Right lung (tissue), 5 donors: ENCODE results near the gene SETD1A. TPM values are rescaled to one million over a fixed set of nuclear protein-coding genes. Genes with fewer than 3 reads are reported as not detected.
"Not testable (repeated sequence)": the region's sequence is repeated elsewhere in the genome, so short reads cannot be mapped to it uniquely, and the experiment has no call there.

Experiments used
- DNase-seq, 2 donors: peaks; one replicate each; pipeline ENCODE4 v3.0.0-alpha.2; 2013
- polyA plus RNA-seq, 5 donors: library from polyadenylated mRNA; unstranded; fragments of 120-200 nt; gene quantifications; one replicate each; pipeline versions ENCODE4 v1.2.1 to v1.2.3, GENCODE V29; 2013; ENCODE audit warnings: inconsistent platforms in 1 of 5, low replicate concordance in 1 of 5; ENCODE audit not compliant: insufficient read length in 5 of 5, insufficient read depth in 1 of 5

SETD1A gene
- polyA plus RNA-seq, 5 donors: 11.5 to 19.7 (median 13.0) TPM

- DNase-seq: no peak
Observed at GRCh38 chr16:31016018-31016417, 58.5 kb downstream of the SETD1A start.

- not testable (repeated sequence) for DNase-seq
Observed at GRCh38 chr16:31017756-31018155, 60.2 kb downstream of the SETD1A start.

- DNase-seq: no peak
Observed at GRCh38 chr16:31020536-31020935, 63.0 kb downstream of the SETD1A start.

GRCh38 chr16:31022544-31023251 is 65.1 kb downstream of the SETD1A start:
- DNase-seq: no peak

- no peak for DNase-seq
Observed at GRCh38 chr16:31023252-31023602, 65.7 kb downstream of the SETD1A start.

GRCh38 chr16:31023627-31024226 is 66.2 kb downstream of the SETD1A start:
- DNase-seq: no peak

- DNase-seq: no peak
Observed at GRCh38 chr16:31025339-31025738, 67.8 kb downstream of the SETD1A start.

- no peak for DNase-seq
Observed at GRCh38 chr16:31029272-31029671, 71.7 kb downstream of the SETD1A start.

GRCh38 chr16:31031276-31031675 is 73.7 kb downstream of the SETD1A start:
- no peak for DNase-seq

- DNase-seq: peak; percentile 96 to 97
Observed at GRCh38 chr16:31032736-31033708, 75.5 kb downstream of the SETD1A start, which contains the start of gene STX4. Gene STX4 (plus strand): TSS chr16:31033558. CDS start chr16:31033806, 248 bp downstream.

- peak; percentile 75 to 79 for DNase-seq
Observed at GRCh38 chr16:31033709-31034492, 76.3 kb downstream of the SETD1A start.

Other genes starting within 250 kb of the SETD1A start
- gene PHKG2, start 209.3 kb upstream of the SETD1A start, polyA plus RNA-seq: 10 to 100 TPM; 20.8 to 34.9 (median 30.3) TPM
- gene CFAP119, start 195.7 kb upstream of the SETD1A start, polyA plus RNA-seq: 1 to 10 TPM; 4.0 to 8.1 (median 6.1) TPM
- gene RNF40, start 195.4 kb upstream of the SETD1A start, polyA plus RNA-seq: 100 to 1,000 TPM in 2 of 5 donors, 10 to 100 TPM in 3; 89.0 to 108 (median 94.4) TPM
- gene ZNF629, start 170.5 kb upstream of the SETD1A start, polyA plus RNA-seq: 10 to 100 TPM; 16.8 to 20.9 (median 18.1) TPM
- 10 to 100 TPM; 37.5 to 61.4 (median 43.5) TPM for gene BCL7C, start 63.7 kb upstream of the SETD1A start, polyA plus RNA-seq
- 10 to 100 TPM in 3 of 5 donors, 1 to 10 TPM in 2; 7.8 to 12.5 (median 10.2) TPM for gene CTF1, start 61.1 kb upstream of the SETD1A start, polyA plus RNA-seq
- gene FBXL19, start 34.2 kb upstream of the SETD1A start, polyA plus RNA-seq: 10 to 100 TPM; 13.9 to 29.4 (median 18.1) TPM
- 10 to 100 TPM; 16.0 to 21.9 (median 19.8) TPM for gene ORAI3, start 8.7 kb upstream of the SETD1A start, polyA plus RNA-seq
- 1 to 10 TPM; 3.3 to 6.4 (median 4.5) TPM for gene HSD3B7, start 27.5 kb downstream of the SETD1A start, polyA plus RNA-seq
- under 1 TPM; 0.37 to 0.70 (median 0.43) TPM for gene STX1B, start 52.9 kb downstream of the SETD1A start, polyA plus RNA-seq
- gene STX4, start 75.8 kb downstream of the SETD1A start, polyA plus RNA-seq: 10 to 100 TPM; 33.7 to 48.4 (median 40.5) TPM
- 1 to 10 TPM; 3.6 to 8.1 (median 4.6) TPM for gene ZNF668, start 116.5 kb downstream of the SETD1A start, polyA plus RNA-seq
- gene ZNF646, start 116.7 kb downstream of the SETD1A start, polyA plus RNA-seq: 10 to 100 TPM in 4 of 5 donors, 1 to 10 TPM in 1; 9.7 to 13.8 (median 12.7) TPM
- 1 to 10 TPM; 1.1 to 2.1 (median 1.9) TPM for gene PRSS53, start 131.2 kb downstream of the SETD1A start, polyA plus RNA-seq
- gene VKORC1, start 137.0 kb downstream of the SETD1A start, polyA plus RNA-seq: 10 to 100 TPM; 61.7 to 78.7 (median 69.5) TPM
- gene BCKDK, start 150.6 kb downstream of the SETD1A start, polyA plus RNA-seq: 10 to 100 TPM; 27.8 to 42.2 (median 36.7) TPM
- 10 to 100 TPM; 55.8 to 73.0 (median 67.2) TPM for gene KAT8, start 159.9 kb downstream of the SETD1A start, polyA plus RNA-seq
- gene PRSS8, start 178.0 kb downstream of the SETD1A start, polyA plus RNA-seq: 100 to 1,000 TPM in 3 of 5 donors, 10 to 100 TPM in 2; 84.0 to 149 (median 119) TPM
- gene PRSS36, start 192.3 kb downstream of the SETD1A start, polyA plus RNA-seq: 1 to 10 TPM; 1.6 to 3.4 (median 2.2) TPM
- 100 to 1,000 TPM; 673 to 814 (median 691) TPM for gene FUS, start 222.4 kb downstream of the SETD1A start, polyA plus RNA-seq
- gene PYCARD, start 245.0 kb downstream of the SETD1A start, polyA plus RNA-seq: 10 to 100 TPM; 12.7 to 27.8 (median 14.0) TPM